Mucosa of stomach (tissue), 1 donor: ENCODE results near the gene PDIA6.

Experiments used
- H3K27me3 ChIP-seq: one replicate; pipeline ENCODE4 v1.7.0; 2013; ENCODE audit warnings: mild to moderate bottlenecking, low read length; ENCODE audit not compliant: control insufficient read depth, insufficient read depth
- H3K36me3 ChIP-seq: one replicate; pipeline ENCODE4 v1.7.0; 2013; ENCODE audit warnings: low read length; ENCODE audit not compliant: control insufficient read depth, insufficient read depth
- H3K4me1 ChIP-seq: one replicate; pipeline ENCODE4 v1.7.0; 2013; ENCODE audit warnings: mild to moderate bottlenecking, low read length; ENCODE audit not compliant: control insufficient read depth, insufficient read depth
- H3K4me3 ChIP-seq: one replicate; pipeline ENCODE4 v1.7.0; 2013; ENCODE audit warnings: low read length
- H3K9ac ChIP-seq: one replicate; pipeline ENCODE4 v1.7.0; 2013; ENCODE audit warnings: mild to moderate bottlenecking, low read length, moderate library complexity
- H3K9me3 ChIP-seq: one replicate; pipeline ENCODE4 v1.7.0; 2013; ENCODE audit warnings: mild to moderate bottlenecking, low read length, moderate library complexity; ENCODE audit not compliant: control insufficient read depth
- donor health status: Pancreatic carcinoma.

The PDIA6 gene

GRCh38 chr2:10841547-10842219, 29.1 kb upstream of the PDIA6 start:
- Histone ChIP-seq H3K4me3 (no peak overlapping the region), H3K4me1 (peaks cover 7% of the 10 kb centered on the region), H3K9me3 (peaks cover 5% of the 10 kb centered on the region), H3K36me3 (no peaks in the 10 kb centered on the region), H3K9ac (no peak overlapping the region), H3K27me3 (peaks cover 3% of the 10 kb centered on the region)

GRCh38 chr2:10839813-10840212, 27.2 kb upstream of the PDIA6 start:
- no peak overlapping the region for H3K4me3 ChIP-seq
- H3K9ac ChIP-seq: no peak overlapping the region
- peaks cover 15% of the 10 kb centered on the region for H3K4me1 ChIP-seq
- H3K27me3 ChIP-seq: no peaks in the 10 kb centered on the region
- H3K36me3 ChIP-seq: no peaks in the 10 kb centered on the region
- H3K9me3 ChIP-seq: peaks cover 5% of the 10 kb centered on the region

DNA sequence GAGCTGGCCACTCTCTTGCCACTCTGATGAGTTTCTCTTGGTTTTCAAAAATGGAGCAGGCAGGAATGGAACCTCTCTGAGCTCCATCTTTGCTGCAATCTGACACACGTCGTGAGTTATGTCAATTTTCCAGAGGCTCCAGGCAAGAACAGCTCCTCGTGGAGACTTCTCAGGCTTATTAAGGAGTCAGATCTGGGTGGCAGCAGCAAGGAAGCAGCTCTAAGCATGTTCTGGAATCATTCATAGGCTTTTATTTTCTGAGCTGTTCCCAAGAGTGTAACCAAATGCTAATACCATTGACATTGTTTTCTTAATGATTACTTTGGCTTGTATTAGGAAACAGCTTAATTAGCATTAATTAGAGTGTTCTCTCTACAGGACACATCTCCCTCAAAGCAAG, 26.1 kb upstream of the PDIA6 start:
- Histone ChIP-seq H3K27me3 (no peaks in the 10 kb centered on the region), H3K4me1 (peaks cover 8% of the 10 kb centered on the region), H3K9ac (no peak overlapping the region), H3K36me3 (no peaks in the 10 kb centered on the region), H3K4me3 (no peak overlapping the region), H3K9me3 (peaks cover 5% of the 10 kb centered on the region)

- H3K27me3 ChIP-seq: peaks cover 10% of the 10 kb centered on the region
- no peaks in the 10 kb centered on the region for H3K36me3 ChIP-seq
- no peak overlapping the region for H3K9ac ChIP-seq
- peaks cover 5% of the 10 kb centered on the region for H3K9me3 ChIP-seq
- H3K4me1 ChIP-seq: peaks cover 8% of the 10 kb centered on the region
- no peak overlapping the region for H3K4me3 ChIP-seq
Observed at GRCh38 chr2:10837298-10838266, 25.0 kb upstream of the PDIA6 start.

DNA sequence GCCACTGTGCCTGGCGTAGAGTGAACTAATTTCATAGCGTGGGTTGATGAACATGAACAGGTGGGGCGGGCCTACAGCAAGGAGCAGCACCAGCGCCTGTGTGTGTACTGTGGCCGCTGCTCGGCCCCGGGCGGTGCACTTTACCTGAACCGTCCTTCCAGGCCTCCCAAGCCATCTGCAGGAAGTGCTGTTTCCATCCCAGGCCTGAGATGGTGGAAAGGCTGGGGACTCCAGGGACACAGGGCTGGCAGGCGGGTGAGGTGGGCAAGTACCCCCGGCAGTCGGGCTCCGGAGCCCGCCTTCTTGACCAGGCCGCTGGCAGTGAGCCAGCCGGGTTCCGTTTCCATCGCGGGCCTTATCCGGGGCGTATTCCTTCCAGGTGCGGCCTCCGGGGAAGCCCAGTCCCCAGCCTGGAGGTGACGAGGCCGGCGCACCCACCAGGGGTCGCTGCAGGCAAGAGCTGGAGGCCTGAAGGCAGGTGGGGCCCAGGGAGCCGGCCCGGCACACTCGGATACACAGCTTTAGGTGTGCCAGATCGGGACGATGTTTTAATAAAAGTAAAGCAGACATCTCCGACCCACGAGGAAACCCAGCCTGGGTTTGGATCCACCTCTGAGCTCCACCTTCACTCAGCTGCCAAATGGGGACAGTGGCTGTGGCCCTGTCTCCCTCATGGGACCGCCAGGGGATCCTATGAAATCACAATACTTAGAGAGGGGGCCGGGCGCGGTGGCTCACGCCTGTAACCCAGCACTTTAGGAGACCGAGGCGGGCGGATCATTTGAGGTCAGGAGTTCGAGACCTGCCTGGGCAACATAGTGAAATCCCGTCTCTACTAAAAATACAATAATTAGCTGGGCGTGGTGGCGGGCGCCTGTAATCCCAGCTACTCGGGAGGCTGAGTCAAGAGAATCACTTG, 22.7 kb upstream of the PDIA6 start:
- peaks cover 17% of the 10 kb centered on the region for H3K27me3 ChIP-seq
- peak overlapping the region; percentile 34 for H3K9ac ChIP-seq

GRCh38 chr2:10834068-10834655, 21.6 kb upstream of the PDIA6 start:
- H3K4me3 ChIP-seq: no peak overlapping the region
- H3K36me3 ChIP-seq: no peaks in the 10 kb centered on the region
- peaks cover 17% of the 10 kb centered on the region for H3K27me3 ChIP-seq
- H3K9ac ChIP-seq: no peak overlapping the region
- peaks cover 26% of the 10 kb centered on the region for H3K4me1 ChIP-seq
- no peaks in the 10 kb centered on the region for H3K9me3 ChIP-seq

More for the DNA sequence above, 22.7 kb upstream of the PDIA6 start:
- Histone ChIP-seq H3K4me3 (no peak overlapping the region), H3K36me3 (no peaks in the 10 kb centered on the region), H3K9me3 (no peaks in the 10 kb centered on the region), H3K4me1 (peaks cover 19% of the 10 kb centered on the region)

GRCh38 chr2:10833021-10833420, 20.4 kb upstream of the PDIA6 start:
- no peak overlapping the region for H3K4me3 ChIP-seq
- H3K9ac ChIP-seq: no peak overlapping the region
- no peaks in the 10 kb centered on the region for H3K36me3 ChIP-seq
- H3K4me1 ChIP-seq: peaks cover 29% of the 10 kb centered on the region
- H3K9me3 ChIP-seq: no peaks in the 10 kb centered on the region
- H3K27me3 ChIP-seq: peaks cover 17% of the 10 kb centered on the region

GRCh38 chr2:10832203-10832936, 19.8 kb upstream of the PDIA6 start:
- H3K9ac ChIP-seq: no peak overlapping the region
- no peaks in the 10 kb centered on the region for H3K36me3 ChIP-seq
- H3K9me3 ChIP-seq: no peaks in the 10 kb centered on the region
- no peak overlapping the region for H3K4me3 ChIP-seq
- peaks cover 17% of the 10 kb centered on the region for H3K27me3 ChIP-seq
- peaks cover 29% of the 10 kb centered on the region for H3K4me1 ChIP-seq

- H3K4me1 ChIP-seq: peaks cover 29% of the 10 kb centered on the region
- H3K36me3 ChIP-seq: no peaks in the 10 kb centered on the region
- no peaks in the 10 kb centered on the region for H3K9me3 ChIP-seq
- no peak overlapping the region for H3K9ac ChIP-seq
- H3K27me3 ChIP-seq: peaks cover 17% of the 10 kb centered on the region
- no peak overlapping the region for H3K4me3 ChIP-seq
Observed at GRCh38 chr2:10831400-10831985, 18.9 kb upstream of the PDIA6 start.

GRCh38 chr2:10830641-10831399, 18.2 kb upstream of the PDIA6 start:
- no peak overlapping the region for H3K4me3 ChIP-seq
- peaks cover 17% of the 10 kb centered on the region for H3K27me3 ChIP-seq
- no peak overlapping the region for H3K9ac ChIP-seq
- no peaks in the 10 kb centered on the region for H3K36me3 ChIP-seq
- peaks cover 29% of the 10 kb centered on the region for H3K4me1 ChIP-seq
- no peaks in the 10 kb centered on the region for H3K9me3 ChIP-seq
